IPS DF 4.7 (cell line): ENCODE data around the gene DDX3Y.

Source experiments
- DNase-seq: peaks from one replicate; pipeline ENCODE4 v3.0.0-alpha.2; 2013; ENCODE audit warnings: low spot score; ENCODE audit errors: extremely low read depth

DDX3Y gene

GRCh38 chrY:12904618-12905516 is at the start of gene DDX3Y:
Gene DDX3Y, plus strand, starts transcription at chrY:12904868. Its CDS starts 69 bp downstream, at chrY:12904937.
- DNase-seq: peak; percentile 72

- DNase-seq: no peak
Observed at GRCh38 chrY:12855791-12856275, 48.8 kb upstream of the DDX3Y start.

DNA sequence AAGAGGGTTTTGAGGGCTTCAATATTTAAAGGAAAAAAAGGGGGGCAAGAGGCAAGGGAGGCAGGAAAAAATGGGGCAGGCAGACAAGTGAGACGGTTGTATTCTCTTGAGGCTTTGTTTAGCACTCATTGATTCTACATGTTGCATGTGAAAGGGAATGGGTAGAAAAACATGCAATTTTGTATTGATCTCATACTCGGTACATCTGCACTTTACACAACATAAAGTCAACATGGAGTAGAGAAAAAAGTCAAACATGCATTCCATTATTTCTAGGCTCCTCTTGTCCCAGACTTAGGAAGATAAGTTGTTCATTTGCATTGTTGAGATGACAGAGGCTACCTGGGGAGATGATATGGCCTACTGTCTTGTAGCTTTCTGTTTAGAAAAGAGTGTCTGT is 36.7 kb upstream of the DDX3Y start:
- no peak for DNase-seq

GRCh38 chrY:12896973-12897372 is 7.7 kb upstream of the DDX3Y start:
- no peak for DNase-seq

DNA sequence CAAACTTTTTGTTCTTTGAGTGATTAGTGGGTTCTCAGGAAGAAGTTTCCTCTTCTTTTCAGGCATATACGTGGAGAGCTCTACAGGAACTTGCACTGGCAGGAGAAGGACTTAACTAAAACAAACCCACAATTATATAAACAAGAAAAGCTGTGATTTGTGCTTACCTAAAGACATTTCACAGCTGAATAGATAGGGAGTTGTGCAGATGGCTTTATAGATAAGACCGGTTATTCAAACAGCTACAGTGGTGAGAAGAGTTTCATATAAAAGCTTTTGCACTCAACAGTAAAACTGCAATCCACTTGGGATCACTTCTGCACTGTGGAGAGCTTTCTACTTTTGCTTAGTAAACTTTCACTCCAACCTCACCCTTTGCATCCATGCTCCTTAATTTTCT is 6.1 kb upstream of the DDX3Y start:
- DNase-seq: no peak

- no peak for DNase-seq
Observed at GRCh38 chrY:12905517-12905872, 827 bp downstream of the DDX3Y start.

DNA sequence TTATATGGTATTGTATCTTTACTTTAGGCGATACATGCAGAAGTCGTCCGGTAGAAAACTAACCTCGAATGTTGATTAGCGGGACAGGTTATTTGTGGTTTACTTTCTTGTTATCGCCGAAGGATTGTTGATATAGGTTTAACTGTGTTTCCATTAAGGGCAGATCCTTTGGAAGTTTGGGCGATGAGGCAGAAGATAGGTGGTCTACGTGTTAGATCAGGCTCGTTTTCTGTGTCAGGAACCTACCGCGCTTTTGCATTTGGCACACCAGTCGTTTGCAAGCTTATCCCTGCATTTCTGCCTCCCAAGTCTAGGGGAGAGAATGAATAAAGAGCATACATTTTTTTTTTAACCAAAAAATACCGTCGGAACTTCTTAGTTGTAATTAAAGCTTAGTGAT is 1.2 kb downstream of the DDX3Y start:
- DNase-seq: no peak

- DNase-seq: no peak
Observed at GRCh38 chrY:12913541-12913940, 8.9 kb downstream of the DDX3Y start.

- no peak for DNase-seq
Observed at GRCh38 chrY:12928043-12928442, 23.4 kb downstream of the DDX3Y start.

DNA sequence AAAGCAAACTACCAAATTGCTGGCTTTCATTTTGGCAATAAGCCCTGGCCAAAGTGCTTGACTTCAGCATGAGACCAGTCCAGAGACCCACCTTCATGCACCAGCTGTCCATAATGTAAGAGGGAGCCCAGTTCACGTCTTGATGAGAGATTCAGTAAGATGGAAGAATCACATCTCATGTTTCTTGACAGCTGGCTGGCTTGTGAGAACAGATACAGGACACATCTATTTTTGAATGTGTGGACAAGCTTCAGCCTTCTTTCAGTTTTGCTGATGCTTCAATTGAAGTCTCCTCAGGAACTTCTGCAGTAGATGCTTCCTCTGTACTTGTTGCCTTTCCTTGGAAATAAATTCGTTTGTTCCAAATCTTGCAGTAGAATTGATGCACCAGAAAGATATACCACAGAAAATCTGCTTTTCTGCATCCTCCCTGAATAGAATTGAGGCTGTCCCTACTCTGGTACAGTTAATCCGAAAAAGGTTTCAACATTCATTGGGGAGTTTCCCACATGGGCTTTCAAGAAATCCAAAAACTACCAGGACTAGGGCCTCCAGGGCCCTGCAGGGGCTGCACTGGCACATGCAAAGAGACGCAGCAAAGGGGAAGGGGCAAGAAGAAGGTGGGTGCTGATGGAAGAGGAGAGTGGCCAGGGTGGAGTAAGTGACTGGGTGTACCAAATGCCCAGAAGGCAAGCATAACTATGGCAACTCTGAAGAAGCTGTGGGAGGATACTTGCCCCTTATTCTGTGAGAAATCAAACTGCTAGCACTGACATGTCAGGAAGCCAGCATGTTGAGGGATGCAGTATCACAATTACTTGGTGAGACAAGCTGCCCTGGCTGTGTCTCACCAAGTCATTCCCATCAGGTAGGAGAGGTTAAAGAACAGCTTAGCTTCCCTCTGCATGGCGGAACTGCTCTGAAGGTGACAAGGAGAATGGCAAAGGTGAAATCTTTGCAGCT is 37.3 kb downstream of the DDX3Y start:
- DNase-seq: no peak
